A549 treated with dexamethasone at 1 μM for 4 hours (cell line): ENCODE data around the gene CCDC187. TPM values are rescaled to one million over a fixed set of nuclear protein-coding genes. Genes with fewer than 3 reads are reported as not detected.

ENCODE experiments used
- total RNA-seq: library from RNA; stranded (reverse); fragments of 200-300 nt; extraction: Qiagen RNA extraction; gene quantifications from 5 replicates; pipeline ENCODE4 v1.2.3, GENCODE V29; 2022

Gene CCDC187
- 0.01 TPM in 2 of 5 replicates, not detected in the others for total RNA-seq

DNA sequence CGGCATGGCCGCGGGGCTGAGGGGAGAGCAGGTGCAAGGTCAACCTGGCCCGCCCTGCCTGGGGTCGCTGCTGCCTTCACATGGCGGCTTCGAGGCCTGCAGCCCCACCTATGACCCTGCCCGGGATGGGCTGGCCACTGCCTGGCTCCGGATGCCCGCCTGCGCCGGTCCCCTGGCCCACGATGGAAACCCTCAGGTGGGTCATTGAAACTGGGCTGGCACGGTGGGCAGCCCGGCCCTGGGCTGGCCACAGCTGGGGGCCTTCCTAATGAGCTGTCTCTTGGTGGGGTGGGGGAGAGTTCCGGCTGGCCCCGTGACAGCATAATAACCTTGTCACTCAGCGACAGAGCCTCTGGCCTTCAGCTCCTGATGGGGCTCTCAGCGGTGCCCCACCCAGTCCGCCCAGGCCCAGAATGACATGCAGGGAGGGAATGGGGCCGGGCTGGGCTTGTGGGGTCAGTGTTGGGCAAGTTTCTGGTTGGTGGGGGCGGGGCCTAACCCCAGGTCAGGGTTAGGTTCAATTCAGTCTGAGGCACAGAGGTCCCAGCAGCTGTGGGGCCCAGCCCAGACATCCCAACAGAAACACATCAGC is at the start of gene CCDC187:
Gene CCDC187 (minus strand): TSS at position 270 of the 592 bp plus-strand sequence. CDS start 264 bp downstream, at position 6.

DNA sequence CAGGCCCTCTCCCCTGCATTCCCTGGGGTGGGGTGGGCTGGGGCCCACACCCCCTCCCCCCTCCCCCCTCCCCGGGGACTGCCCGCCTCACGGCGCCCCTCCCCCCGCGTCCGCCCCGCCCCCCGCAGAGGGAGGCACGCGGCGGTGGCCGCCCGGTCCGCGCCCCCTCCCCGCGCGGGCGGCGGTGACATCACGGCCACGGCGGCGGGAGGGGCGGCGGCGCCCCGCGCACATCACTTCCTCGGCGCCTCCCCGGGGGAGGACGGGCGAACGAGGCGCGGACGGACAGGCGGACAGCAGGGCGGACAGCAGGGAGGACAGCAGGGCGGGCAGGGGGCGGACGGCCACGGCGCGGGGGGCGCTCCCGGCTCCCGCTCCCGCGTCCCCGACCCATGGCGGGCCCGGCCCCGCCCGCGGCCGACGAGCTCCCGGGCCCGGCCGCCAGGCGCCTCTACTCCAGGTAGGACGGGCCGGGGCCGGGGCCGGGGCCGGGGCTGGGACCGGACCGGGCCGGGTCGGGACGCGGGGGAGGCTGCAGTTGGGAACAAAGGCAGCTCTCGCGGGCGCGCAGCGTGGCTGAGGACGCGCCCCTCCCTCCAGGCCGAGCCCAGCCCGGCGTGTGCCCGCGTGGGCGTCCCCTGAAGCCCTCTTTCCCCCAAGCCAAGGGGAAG is 23.5 kb upstream of the CCDC187 start, which contains the start of gene GPSM1:
Gene GPSM1 (plus strand): TSS at position 236 of the 671 bp plus-strand sequence. CDS start 157 bp downstream, at position 393.

DNA sequence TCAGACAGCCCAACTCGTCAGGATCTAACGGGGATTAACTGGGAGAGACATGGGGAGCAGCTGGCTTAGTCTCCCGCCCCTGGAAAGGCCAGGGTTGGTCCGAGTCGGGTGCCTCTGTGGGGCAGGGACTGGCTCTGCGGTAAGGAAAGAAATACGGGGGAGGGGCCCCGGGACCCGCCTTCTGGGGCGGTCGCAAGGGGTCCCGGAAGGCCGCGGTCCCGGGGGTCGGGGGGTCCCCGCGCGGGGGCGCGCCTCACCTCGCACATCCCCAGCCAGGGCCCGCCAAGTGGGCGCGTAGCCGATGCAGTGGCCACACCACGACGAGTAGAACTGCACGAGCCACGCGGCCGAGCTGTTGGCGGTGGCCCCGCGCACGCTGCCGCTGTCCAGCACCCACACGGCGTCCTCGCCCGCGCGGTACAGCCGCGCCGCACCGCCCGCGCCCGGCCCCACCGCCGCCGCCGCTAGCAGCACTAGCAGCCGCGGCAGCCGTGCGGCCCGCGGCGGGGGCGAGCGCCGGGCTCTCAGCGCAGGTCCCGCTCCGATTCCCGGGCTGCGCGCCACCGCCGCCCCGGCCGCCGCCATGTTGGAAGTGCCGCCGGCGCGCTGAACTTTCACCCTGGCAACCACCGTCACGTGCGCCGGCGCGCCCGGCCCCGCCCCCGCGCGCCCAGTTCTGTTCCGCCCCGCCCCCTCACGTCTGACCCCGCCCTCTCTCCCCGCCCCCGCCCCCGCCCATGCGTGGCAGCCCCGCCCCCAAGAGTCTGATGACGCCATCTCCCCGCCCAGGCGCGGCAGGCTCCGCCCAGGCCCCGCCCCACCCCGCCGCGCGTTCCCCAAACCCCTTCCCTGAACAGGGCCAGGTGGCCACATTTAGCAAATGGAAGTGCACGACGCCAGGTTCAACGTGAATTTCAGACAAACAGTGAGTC is 58.4 kb downstream of the CCDC187 start, which contains the start of gene QSOX2:
Gene QSOX2 (minus strand): TSS at position 594 of the 932 bp plus-strand sequence. CDS start 9 bp downstream, at position 585.

DNA sequence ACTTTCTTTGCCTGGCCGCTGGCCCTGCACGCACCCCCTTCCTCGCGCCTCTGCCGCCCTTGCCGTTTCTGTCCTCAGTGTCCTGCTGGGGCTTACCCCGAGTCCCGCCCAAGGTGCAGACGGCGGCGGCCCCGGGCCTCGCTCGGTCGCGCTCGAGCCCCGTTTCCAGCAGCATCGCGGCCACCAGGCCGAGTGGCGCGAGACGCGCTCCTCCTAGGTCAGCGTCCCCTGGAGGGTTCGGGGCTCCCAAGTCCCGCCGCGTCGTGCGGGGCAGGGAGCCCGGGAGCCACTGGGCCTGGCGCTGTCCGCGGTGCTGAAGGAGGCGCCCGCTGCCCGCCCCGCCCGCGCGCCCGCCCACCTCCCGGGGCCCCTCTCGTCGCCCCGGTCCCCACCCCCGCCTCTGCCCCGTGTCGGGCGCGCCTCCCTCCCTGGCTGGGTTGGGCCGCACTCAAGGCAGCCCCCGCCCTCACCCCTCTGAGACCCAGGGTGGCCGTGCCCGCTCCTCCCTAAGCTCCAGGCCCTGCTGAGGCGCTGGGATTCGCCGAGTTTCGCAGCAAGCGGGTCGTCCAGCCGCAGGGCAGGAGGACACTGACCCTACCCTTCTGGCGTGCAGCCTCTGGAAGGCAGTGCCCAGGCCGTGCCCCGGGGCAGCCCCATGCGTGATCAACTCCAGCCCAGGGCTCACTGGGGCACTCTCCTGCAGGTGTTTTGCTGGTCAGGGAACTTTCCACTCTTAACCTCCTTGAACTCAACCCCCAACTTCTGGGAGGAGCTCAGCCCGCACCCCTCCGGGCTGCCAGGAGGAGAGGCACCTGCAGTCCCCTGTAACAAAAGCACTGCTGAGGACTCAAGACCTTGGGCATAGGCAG is 98.8 kb downstream of the CCDC187 start, which contains the start of gene LHX3:
Gene LHX3 (minus strand): TSS at position 291 of the 869 bp plus-strand sequence. CDS start 116 bp downstream, at position 175.

Other genes starting within 250 kb of the CCDC187 start
- 23.5 to 43.9 TPM (median 42.5 TPM) in 5 replicates for gene NACC2, start 208.8 kb downstream of the CCDC187 start, total RNA-seq
- 31.0 to 50.8 TPM (median 47.6 TPM) in 5 replicates for gene TMEM250, start 185.2 kb downstream of the CCDC187 start, total RNA-seq
- gene LHX3, start 99.0 kb downstream of the CCDC187 start, total RNA-seq: 0.05 to 0.13 TPM (median 0.11 TPM) in 5 replicates
- gene QSOX2, start 58.3 kb downstream of the CCDC187 start, total RNA-seq: 21.5 to 28.5 TPM (median 26.5 TPM) in 5 replicates
- gene GPSM1, start 23.4 kb upstream of the CCDC187 start, total RNA-seq: 8.7 to 15.4 TPM (median 13.6 TPM) in 5 replicates
- 22.8 to 34.8 TPM (median 31.4 TPM) in 5 replicates for gene DNLZ, start 59.6 kb upstream of the CCDC187 start, total RNA-seq
- 0.34 to 1.9 TPM (median 0.99 TPM) in 5 replicates for gene CARD9, start 69.6 kb upstream of the CCDC187 start, total RNA-seq
- 8.3 to 13.0 TPM (median 11.6 TPM) in 5 replicates for gene SNAPC4, start 96.1 kb upstream of the CCDC187 start, total RNA-seq
- gene ENTR1, start 106.5 kb upstream of the CCDC187 start, total RNA-seq: 54.6 to 74.1 TPM (median 66.9 TPM) in 5 replicates
- gene PMPCA, start 106.6 kb upstream of the CCDC187 start, total RNA-seq: 74.1 to 88.5 TPM (median 86.2 TPM) in 5 replicates
- 11.2 to 21.3 TPM (median 18.1 TPM) in 5 replicates for gene INPP5E, start 135.8 kb upstream of the CCDC187 start, total RNA-seq
- 44.7 to 63.5 TPM (median 63.0 TPM) in 5 replicates for gene SEC16A, start 178.9 kb upstream of the CCDC187 start, total RNA-seq
- gene NOTCH1, start 242.0 kb upstream of the CCDC187 start, total RNA-seq: 6.5 to 13.7 TPM (median 13.2 TPM) in 5 replicates